ENCODE results near the gene AP2A2. TPM values are rescaled to one million over a fixed set of nuclear protein-coding genes. Genes with fewer than 3 reads are reported as not detected.

Gene AP2A2
- polyA plus RNA-seq, 1 experiment = 76.5 TPM

DNA sequence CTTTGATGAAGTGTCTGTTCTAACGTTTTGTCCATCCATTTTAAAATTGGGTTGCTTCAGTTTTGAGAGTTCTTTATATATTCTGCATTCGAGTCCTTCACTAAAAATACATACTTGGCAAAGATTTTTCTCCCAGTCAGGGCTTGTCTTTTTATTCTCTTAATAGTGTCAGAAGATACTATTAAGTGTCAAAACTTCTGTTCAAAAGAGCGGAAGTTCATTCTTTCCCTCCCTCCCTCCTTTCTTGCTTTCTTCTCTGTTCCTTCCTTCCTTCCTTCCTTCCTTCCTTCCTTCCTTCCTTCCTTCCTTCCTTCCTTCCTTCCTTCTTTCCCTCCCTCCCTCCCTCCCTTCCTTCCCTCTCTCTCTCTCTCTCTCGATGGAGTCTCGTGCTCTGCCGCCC is 118.5 kb downstream of the AP2A2 start:
- POLR2A ChIA-PET = no interaction called here

DNA sequence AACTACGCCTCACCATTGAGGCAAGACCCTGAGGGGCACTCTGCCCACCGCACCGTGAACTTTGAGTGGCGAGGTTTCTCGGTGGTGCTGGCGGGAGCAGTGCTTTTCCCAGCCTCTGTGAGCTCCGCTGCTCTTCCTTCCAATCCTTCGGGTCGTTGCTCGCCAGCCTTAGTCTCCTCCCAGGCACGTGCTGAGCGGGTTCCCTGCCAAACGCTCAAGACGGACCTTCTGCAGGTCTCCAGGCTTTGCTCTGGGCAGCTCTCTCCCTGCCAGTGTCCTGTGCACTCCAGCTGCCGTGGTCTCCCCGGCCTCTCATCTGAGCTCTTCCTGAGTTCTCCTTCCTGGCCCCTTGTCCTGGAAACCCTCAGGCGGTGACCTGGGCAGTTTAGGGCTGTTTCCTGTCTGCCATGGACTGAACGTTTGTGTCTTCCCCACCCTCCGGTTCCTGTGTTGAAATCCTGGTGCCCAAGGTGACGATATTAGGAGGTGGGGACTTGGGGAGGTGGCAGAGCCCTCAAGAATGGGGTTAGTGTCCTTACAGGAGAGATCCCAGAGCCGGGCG is 122.0 kb downstream of the AP2A2 start:
- TF ChIP-seq, protein P1, sequence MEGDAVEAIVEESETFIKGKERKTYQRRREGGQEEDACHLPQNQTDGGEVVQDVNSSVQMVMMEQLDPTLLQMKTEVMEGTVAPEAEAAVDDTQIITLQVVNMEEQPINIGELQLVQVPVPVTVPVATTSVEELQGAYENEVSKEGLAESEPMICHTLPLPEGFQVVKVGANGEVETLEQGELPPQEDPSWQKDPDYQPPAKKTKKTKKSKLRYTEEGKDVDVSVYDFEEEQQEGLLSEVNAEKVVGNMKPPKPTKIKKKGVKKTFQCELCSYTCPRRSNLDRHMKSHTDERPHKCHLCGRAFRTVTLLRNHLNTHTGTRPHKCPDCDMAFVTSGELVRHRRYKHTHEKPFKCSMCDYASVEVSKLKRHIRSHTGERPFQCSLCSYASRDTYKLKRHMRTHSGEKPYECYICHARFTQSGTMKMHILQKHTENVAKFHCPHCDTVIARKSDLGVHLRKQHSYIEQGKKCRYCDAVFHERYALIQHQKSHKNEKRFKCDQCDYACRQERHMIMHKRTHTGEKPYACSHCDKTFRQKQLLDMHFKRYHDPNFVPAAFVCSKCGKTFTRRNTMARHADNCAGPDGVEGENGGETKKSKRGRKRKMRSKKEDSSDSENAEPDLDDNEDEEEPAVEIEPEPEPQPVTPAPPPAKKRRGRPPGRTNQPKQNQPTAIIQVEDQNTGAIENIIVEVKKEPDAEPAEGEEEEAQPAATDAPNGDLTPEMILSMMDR (IDR thresholded peaks at IDR 0.05; ENCODE audit: insufficient read depth, low read depth, low read length) = no peak
- no peak overlapping the region for H3K4me3 ChIP-seq (ENCODE audit: low read depth, low read length)
- DNase-seq (ENCODE audit: low read depth) = no peak
- POLR2A ChIA-PET = no interaction called here
- peaks cover 5% of the 10 kb centered on the region for H3K27me3 ChIP-seq (ENCODE audit: control insufficient read depth, insufficient read depth, low read length)
- CTCF ChIA-PET = interaction anchor here (0.6 to 1.6 kb wide), 2 partner anchors 83 to 199 kb away, joined by 3 to 5 read pairs; no protein-coding TSS in a partner anchor
- H3K36me3 ChIP-seq (ENCODE audit: control insufficient read depth, insufficient read depth, low read length) = no peaks in the 10 kb centered on the region

More for the DNA sequence above, 118.5 kb downstream of the AP2A2 start:
- Histone ChIP-seq H3K4me3 (ENCODE audit: low read depth, low read length) (no peak overlapping the region), H3K36me3 (ENCODE audit: control insufficient read depth, insufficient read depth, low read length) (no peaks in the 10 kb centered on the region), H3K27me3 (ENCODE audit: control insufficient read depth, insufficient read depth, low read length) (peaks cover 3% of the 10 kb centered on the region)
- no peak for DNase-seq (ENCODE audit: low read depth)
- CTCF ChIA-PET = no interaction called here
- TF ChIP-seq, protein P1 (IDR thresholded peaks at IDR 0.05; ENCODE audit: insufficient read depth, low read depth, low read length) = no peak

DNA sequence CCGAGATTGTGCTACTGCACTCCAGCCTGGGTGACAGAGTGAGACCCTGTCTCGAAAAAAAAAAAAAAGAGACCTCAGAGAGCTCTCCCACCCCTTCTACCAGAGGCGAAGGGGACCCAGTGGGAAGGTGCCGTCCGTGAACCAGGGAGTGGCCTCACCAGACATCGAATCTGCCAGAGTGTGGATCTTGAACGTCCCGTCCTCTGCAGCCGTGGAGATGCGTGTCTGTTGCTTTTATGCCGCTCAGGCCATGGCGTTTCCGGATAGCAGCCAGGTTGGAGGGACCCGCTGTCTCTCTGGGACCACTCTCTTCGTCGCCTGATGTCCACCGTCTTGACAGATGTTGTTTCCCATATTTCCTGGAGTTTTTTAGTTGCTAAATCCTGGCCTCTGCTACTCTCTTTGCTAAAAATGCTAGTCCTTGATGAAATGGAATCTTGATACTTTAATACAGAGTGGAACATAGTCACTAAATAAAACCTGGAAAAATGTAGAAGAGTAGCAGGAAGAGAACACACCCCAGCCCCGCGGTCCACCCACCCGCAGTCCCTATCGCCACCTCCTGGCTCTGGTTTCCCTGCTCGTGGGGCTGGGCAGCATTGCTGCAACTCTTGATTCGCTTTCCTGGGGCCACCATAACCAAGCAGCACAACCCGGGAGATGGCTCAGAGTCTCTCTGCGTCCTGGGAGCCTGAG is 122.9 kb downstream of the AP2A2 start:
- ChIA-PET CTCF (interaction anchor here (0.6 to 1.6 kb wide), 2 partner anchors 84 to 200 kb away, joined by 3 to 5 read pairs; no protein-coding TSS in a partner anchor), POLR2A (no interaction called here)
- H3K36me3 ChIP-seq (ENCODE audit: control insufficient read depth, insufficient read depth, low read length) = no peaks in the 10 kb centered on the region
- TF ChIP-seq, protein P1 (IDR thresholded peaks at IDR 0.05; ENCODE audit: insufficient read depth, low read depth, low read length) = no peak
- no peak for DNase-seq (ENCODE audit: low read depth)
- no peak overlapping the region for H3K4me3 ChIP-seq (ENCODE audit: low read depth, low read length)
- H3K27me3 ChIP-seq (ENCODE audit: control insufficient read depth, insufficient read depth, low read length) = peaks cover 5% of the 10 kb centered on the region

DNA sequence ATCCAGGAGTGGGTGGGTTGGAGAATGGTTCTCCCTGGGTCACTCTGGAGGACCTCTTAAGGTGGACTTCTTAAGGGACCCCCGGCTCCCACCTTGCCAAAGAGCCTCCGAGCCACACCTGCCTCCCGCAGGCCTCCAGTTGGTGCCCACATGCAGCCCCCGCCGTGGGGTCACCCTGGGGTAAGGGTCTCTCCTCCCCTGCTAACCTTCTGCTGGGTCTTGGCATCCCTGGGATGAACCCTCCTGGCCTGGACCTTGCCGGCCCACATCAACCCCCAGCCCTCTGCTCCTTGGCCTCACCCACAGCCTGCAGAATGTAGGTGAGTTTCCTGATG is 123.4 kb downstream of the AP2A2 start:
- ChIA-PET POLR2A (no interaction called here), CTCF (no interaction called here)
- H3K36me3 ChIP-seq (ENCODE audit: control insufficient read depth, insufficient read depth, low read length) = no peaks in the 10 kb centered on the region
- DNase-seq (ENCODE audit: low read depth) = no peak
- TF ChIP-seq, protein P1 (IDR thresholded peaks at IDR 0.05; ENCODE audit: insufficient read depth, low read depth, low read length) = no peak
- H3K4me3 ChIP-seq (ENCODE audit: low read depth, low read length) = no peak overlapping the region
- peaks cover 5% of the 10 kb centered on the region for H3K27me3 ChIP-seq (ENCODE audit: control insufficient read depth, insufficient read depth, low read length)

DNA sequence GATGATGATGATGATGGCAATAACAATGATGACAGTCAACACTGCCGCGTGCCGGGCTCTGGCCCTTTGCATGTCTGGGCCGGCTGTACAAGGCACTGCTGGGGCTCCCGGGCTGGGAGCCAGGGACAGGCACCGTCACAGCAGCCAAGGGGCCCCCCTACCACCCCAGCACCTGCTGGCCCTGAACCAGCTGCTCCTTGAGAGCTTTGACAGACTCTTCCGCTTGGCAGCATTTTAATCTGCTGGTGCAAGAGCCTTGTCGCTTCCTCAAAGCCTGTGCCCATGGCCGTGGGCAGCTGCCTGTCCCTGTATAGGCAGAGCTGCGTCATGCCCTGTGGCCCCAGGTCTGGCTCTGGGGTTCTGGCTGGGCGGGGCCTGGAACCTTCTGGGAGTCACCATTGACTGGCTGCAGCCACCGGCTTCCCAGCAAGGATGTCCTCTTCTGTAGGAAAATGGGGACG is 123.8 kb downstream of the AP2A2 start:
- ChIA-PET POLR2A (no interaction called here), CTCF (interaction anchor here (1.6 to 2.3 kb wide), 2 partner anchors 9 to 203 kb away, joined by 6 to 20 read pairs; no protein-coding TSS in a partner anchor)
- H3K4me3 ChIP-seq (ENCODE audit: low read depth, low read length) = no peak overlapping the region
- peaks cover 5% of the 10 kb centered on the region for H3K27me3 ChIP-seq (ENCODE audit: control insufficient read depth, insufficient read depth, low read length)
- H3K36me3 ChIP-seq (ENCODE audit: control insufficient read depth, insufficient read depth, low read length) = no peaks in the 10 kb centered on the region
- TF ChIP-seq, protein P1 (IDR thresholded peaks at IDR 0.05; ENCODE audit: insufficient read depth, low read depth, low read length) = no peak
- no peak for DNase-seq (ENCODE audit: low read depth)

Data from BJ (cell line).